GM12873 (cell line): ENCODE results near the gene OPA1.

ENCODE experiments used
- CTCF ChIP-seq: IDR thresholded peaks from 2 replicates; pipeline ENCODE4 v1.5.1; 2012; ENCODE audit warnings: low read depth, mild to moderate bottlenecking, moderate library complexity, low read length, control low read depth; ENCODE audit not compliant: insufficient read depth; ENCODE audit errors: missing control alignments

OPA1 gene

GRCh38 chr3:193589616-193590015 is 3.4 kb upstream of the OPA1 start:
- no peak for TF ChIP-seq CTCF

- TF ChIP-seq CTCF: no peak
Measured at GRCh38 chr3:193590088-193590856, 2.7 kb upstream of the OPA1 start.

GRCh38 chr3:193593668-193594030 is 641 bp downstream of the OPA1 start:
- no peak for TF ChIP-seq CTCF

GRCh38 chr3:193594946-193595689 is 2.1 kb downstream of the OPA1 start:
- TF ChIP-seq CTCF: no peak

- TF ChIP-seq CTCF: no peak
Measured at GRCh38 chr3:193595939-193596487, 3.0 kb downstream of the OPA1 start.

GRCh38 chr3:193598202-193598601 is 5.2 kb downstream of the OPA1 start:
- no peak for TF ChIP-seq CTCF

- no peak for TF ChIP-seq CTCF
Measured at GRCh38 chr3:193599393-193599792, 6.4 kb downstream of the OPA1 start.
